ENCODE results near the gene FRMD4A. TPM values are rescaled to one million over a fixed set of nuclear protein-coding genes. Genes with fewer than 3 reads are reported as not detected.
A peak's percentile ranks its signal among the peaks of the same experiment; 100 is the strongest.

FRMD4A gene
- total and polyA plus RNA-seq, 11 donors: 12.2 to 58.1 (median 28.1) TPM

DNA sequence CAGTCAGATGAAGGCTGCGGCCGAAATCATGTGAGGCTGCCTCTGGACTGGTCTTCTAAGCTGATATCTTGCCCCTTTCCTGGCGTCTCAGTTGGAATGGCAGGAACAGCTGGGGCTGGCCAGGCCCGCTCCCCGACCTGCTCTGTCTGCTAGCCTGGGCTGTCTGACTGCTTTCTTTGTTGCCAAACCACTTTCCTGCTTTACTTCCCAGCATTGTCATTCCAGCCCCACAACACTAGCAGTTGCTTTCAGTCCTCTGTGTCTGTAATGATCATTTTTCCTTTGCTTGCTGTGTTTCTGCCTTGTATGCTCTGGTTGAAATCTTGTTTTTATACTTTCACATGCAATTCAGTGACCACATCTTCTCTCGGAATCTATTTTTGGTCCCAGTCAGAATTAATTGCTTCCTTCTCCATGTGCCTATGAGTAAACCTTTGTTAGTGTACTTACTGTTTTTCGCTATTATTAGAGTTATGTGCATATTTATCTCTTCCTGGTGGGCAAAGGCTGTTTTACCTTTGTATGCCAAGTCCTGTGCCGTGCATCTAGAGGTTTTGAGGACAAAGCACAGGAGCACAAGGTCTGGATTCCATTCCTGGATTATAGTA is 722.4 kb downstream of the FRMD4A start:
- Histone ChIP-seq H3K4me1 (peaks cover 0 to 15% (median 0%) of the 10 kb centered on the region in 12 donors), H3K9me3 (no peaks in the 10 kb centered on the region), H3K27ac (peak overlapping the region in 1 of 12 donors; percentile 6), H3K36me3 (peaks cover 0 to 91% (median 66%) of the 10 kb centered on the region in 9 donors), H3K4me3 (no peak overlapping the region), H3K27me3 (no peaks in the 10 kb centered on the region)
- ATAC-seq (peak in 1 of 4 donors; percentile 49), DNase-seq (no peak)
- intact Hi-C loops (cut with DNase I): no loop called here
- TF ChIP-seq POLR2A (IDR thresholded peaks at IDR 0.05): no peak
- TF ChIP-seq, protein P1, sequence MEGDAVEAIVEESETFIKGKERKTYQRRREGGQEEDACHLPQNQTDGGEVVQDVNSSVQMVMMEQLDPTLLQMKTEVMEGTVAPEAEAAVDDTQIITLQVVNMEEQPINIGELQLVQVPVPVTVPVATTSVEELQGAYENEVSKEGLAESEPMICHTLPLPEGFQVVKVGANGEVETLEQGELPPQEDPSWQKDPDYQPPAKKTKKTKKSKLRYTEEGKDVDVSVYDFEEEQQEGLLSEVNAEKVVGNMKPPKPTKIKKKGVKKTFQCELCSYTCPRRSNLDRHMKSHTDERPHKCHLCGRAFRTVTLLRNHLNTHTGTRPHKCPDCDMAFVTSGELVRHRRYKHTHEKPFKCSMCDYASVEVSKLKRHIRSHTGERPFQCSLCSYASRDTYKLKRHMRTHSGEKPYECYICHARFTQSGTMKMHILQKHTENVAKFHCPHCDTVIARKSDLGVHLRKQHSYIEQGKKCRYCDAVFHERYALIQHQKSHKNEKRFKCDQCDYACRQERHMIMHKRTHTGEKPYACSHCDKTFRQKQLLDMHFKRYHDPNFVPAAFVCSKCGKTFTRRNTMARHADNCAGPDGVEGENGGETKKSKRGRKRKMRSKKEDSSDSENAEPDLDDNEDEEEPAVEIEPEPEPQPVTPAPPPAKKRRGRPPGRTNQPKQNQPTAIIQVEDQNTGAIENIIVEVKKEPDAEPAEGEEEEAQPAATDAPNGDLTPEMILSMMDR (IDR thresholded peaks at IDR 0.05): no peak
- WGBS, 4 donors: 63 to 73% (median 66%) methylated on average over 8 of the region's 8 CpGs

DNA sequence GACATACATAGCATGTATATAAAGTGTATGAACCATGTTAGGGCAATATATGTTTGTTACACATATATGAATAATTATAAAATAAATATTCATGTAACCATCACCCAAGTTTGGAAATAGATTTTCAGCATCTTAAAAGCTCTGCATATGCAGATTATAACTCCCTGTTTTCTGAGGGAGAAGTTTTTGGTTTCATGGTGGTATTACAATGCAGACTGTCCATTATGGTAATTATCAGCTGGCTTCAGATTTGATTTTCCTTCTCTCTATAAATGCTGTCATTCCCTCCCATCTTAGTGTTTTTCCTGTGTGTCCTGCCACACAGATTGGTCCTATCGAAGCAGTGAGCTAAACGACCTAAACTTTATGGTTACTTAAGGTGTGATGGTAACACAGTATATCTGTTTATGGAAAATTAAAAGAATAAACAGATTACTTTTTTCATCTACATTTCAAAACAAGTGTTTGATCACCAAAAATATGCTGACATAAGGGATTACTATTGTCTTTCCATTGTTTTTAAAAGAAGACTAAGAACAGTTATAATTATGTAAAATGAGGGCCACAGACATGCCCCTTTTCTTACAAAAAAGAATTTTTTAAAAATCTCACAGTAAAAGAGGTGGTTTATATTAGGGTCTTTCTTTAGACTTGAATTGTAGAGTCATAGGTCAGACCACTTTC is 726.2 kb downstream of the FRMD4A start:
- Histone ChIP-seq H3K27me3 (no peaks in the 10 kb centered on the region), H3K9me3 (no peaks in the 10 kb centered on the region), H3K27ac (no peak overlapping the region), H3K4me1 (peaks cover 0 to 11% (median 0%) of the 10 kb centered on the region in 12 donors), H3K36me3 (peaks cover 0 to 89% (median 57%) of the 10 kb centered on the region in 9 donors), H3K4me3 (no peak overlapping the region)
- ATAC-seq: no peak
- no peak for DNase-seq
- WGBS, 4 donors: 85 to 94% (median 91%) methylated on average over 2 of the region's 2 CpGs
- intact Hi-C loops (cut with DNase I): no loop called here
- TF ChIP-seq, protein P1 (IDR thresholded peaks at IDR 0.05): no peak
- TF ChIP-seq POLR2A (IDR thresholded peaks at IDR 0.05): no peak

DNA sequence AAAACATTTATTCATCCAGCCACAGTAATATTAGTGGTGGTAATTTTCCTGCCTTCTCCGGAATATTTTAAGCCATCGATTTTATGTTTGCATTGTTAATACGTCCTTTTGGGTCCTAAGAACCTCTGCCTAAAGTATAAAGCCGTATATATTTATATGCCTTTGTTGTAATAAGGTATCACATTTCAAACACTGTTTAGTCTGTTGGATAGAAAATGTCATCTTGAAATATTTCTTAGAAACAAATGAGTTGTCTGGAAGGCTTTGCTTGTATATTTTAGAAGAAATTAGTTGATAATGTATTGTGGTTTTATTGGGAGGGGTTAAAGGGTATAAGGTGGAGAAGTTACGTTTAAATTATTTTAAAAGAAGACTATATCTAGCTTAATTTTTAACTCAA is 732.8 kb downstream of the FRMD4A start:
- 87 to 96% (median 95%) methylated on average over 5 of the region's 5 CpGs for WGBS, 4 donors

DNA sequence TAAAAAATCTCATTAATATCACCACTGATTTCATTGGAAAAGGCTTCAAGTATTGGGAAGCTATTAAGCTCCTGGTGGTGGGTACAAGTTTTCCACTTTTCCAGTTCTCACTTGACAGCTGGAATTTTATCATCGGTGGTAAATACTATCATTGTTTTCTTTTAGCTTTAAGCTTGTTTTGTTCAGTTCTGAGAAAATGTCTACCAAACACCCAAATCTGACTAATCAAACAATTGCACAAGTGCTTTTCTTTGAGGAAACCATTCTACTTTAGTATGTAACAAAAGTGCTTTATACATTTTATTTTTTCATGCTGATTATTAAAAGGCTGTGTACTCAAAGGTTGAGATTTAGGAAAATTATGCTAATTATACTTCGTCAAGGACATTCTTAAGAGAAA is 736.1 kb downstream of the FRMD4A start:
- ATAC-seq (no peak), DNase-seq (no peak)
- Histone ChIP-seq H3K4me3 (no peak overlapping the region), H3K36me3 (peaks cover 0 to 53% (median 38%) of the 10 kb centered on the region in 9 donors), H3K9me3 (no peaks in the 10 kb centered on the region), H3K27ac (no peak overlapping the region), H3K27me3 (no peaks in the 10 kb centered on the region), H3K4me1 (no peaks in the 10 kb centered on the region)
- intact Hi-C loops (cut with DNase I): no loop called here
- 89 to 93% (median 91%) methylated on average over 2 of the region's 2 CpGs for WGBS, 4 donors
- TF ChIP-seq, protein P1 (IDR thresholded peaks at IDR 0.05): no peak
- TF ChIP-seq POLR2A (IDR thresholded peaks at IDR 0.05): no peak

More for the DNA sequence above, 732.8 kb downstream of the FRMD4A start:
- Histone ChIP-seq H3K9me3 (no peaks in the 10 kb centered on the region), H3K4me3 (no peak overlapping the region), H3K27me3 (no peaks in the 10 kb centered on the region), H3K27ac (no peak overlapping the region), H3K36me3 (peaks cover 0 to 72% (median 52%) of the 10 kb centered on the region in 9 donors), H3K4me1 (no peaks in the 10 kb centered on the region)
- ATAC-seq (no peak), DNase-seq (no peak)
- intact Hi-C loops (cut with DNase I): no loop called here
- no peak for TF ChIP-seq POLR2A (IDR thresholded peaks at IDR 0.05)
- TF ChIP-seq, protein P1 (IDR thresholded peaks at IDR 0.05): no peak

All from heart left ventricle (tissue), 16 donors.